B cell (primary cell): ENCODE measurements around the gene KCTD17.

Experiments
- CTCF ChIP-seq: fragments of 200-600 bp; IDR thresholded peaks from one replicate; pipeline ENCODE4 v1.8.0; 2022; ENCODE audit warnings: antibody characterized with exemption, mild to moderate bottlenecking
- EZH2 ChIP-seq: IDR thresholded peaks from 2 replicates; pipeline ENCODE4 v1.6.1; 2012; ENCODE audit warnings: borderline replicate concordance, low read depth, mild to moderate bottlenecking, moderate library complexity, low read length; ENCODE audit not compliant: insufficient read depth, poor library complexity, severe bottlenecking

- no peak for TF ChIP-seq EZH2
- no peak for TF ChIP-seq CTCF
These were observed 10.8 kb downstream of the KCTD17 start for GRCh38 chr22:37062376-37062675.
